Effector CD4-positive, alpha-beta T cell (primary cell): ENCODE data around the gene CTF1.
"Not testable (repeated sequence)": the region's sequence is repeated elsewhere in the genome, so short reads cannot be mapped to it uniquely, and the experiment has no call there.

ENCODE experiments used
- DNase-seq: peaks from one replicate; pipeline ENCODE4 v3.0.0-alpha.2; 2020

Gene CTF1

GRCh38 chr16:30888856-30889499 is 7.4 kb upstream of the CTF1 start:
- no peak for DNase-seq

- DNase-seq, result no peak
Measured at GRCh38 chr16:30889721-30890120, 6.7 kb upstream of the CTF1 start.

GRCh38 chr16:30891043-30891823 is 5.2 kb upstream of the CTF1 start:
- DNase-seq, result not testable (repeated sequence)

- no peak for DNase-seq
Measured at GRCh38 chr16:30892670-30893416, 3.6 kb upstream of the CTF1 start.

- no peak for DNase-seq
Measured at GRCh38 chr16:30893417-30893743, 3.0 kb upstream of the CTF1 start.

- DNase-seq, result peak; percentile 69
Measured at GRCh38 chr16:30893744-30894539, 2.5 kb upstream of the CTF1 start, which contains the start of gene BCL7C. TSS of gene BCL7C (minus strand) at chr16:30894077. CDS start at chr16:30893944, 133 bp downstream.

- no peak for DNase-seq
Measured at GRCh38 chr16:30894540-30895368, 1.7 kb upstream of the CTF1 start.

- no peak for DNase-seq
Measured at GRCh38 chr16:30895627-30896260, 670 bp upstream of the CTF1 start.

GRCh38 chr16:30896889-30897733 is 697 bp downstream of the CTF1 start:
- peak; percentile 74 for DNase-seq

- no peak for DNase-seq
Measured at GRCh38 chr16:30899794-30900193, 3.4 kb downstream of the CTF1 start.

GRCh38 chr16:30900588-30900987 is 4.2 kb downstream of the CTF1 start:
- DNase-seq, result no peak

GRCh38 chr16:30901201-30902028 is 5.0 kb downstream of the CTF1 start:
- no peak for DNase-seq

GRCh38 chr16:30902029-30902972 is 5.9 kb downstream of the CTF1 start:
- DNase-seq, result peak; percentile 33

- DNase-seq, result no peak
Measured at GRCh38 chr16:30903002-30903401, 6.6 kb downstream of the CTF1 start.

- no peak for DNase-seq
Measured at GRCh38 chr16:30903596-30903995, 7.2 kb downstream of the CTF1 start.

GRCh38 chr16:30904114-30904780 is 7.8 kb downstream of the CTF1 start:
- DNase-seq, result no peak

- no peak for DNase-seq
Measured at GRCh38 chr16:30907064-30907463, 10.7 kb downstream of the CTF1 start.
